A673 (cell line): ENCODE results near the gene ACO1. TPM values are rescaled to one million over a fixed set of nuclear protein-coding genes. Genes with fewer than 3 reads are reported as not detected.

Experiments
- BruUV-seq: library from RNA; stranded (reverse); fragments of 400-500 nt; replicated peaks from 2 replicates; lab custom pipeline; 2021; lab: Mats Ljungman, UMichigan
- CTCF ChIA-PET: fragments of 300-600 bp; sonication (Branson Sonifier 250); formaldehyde crosslinking; loops from one replicate; lab custom pipeline; 2022; ENCODE audit warnings: antibody characterized with exemption; lab: Charles Lee
- POLR2A ChIA-PET: fragments of 300-600 bp; sonication (Branson Sonifier 250); formaldehyde crosslinking; loops from one replicate; lab custom pipeline; 2022; ENCODE audit warnings: antibody characterized with exemption; ENCODE audit not compliant: low non-redundant PET; lab: Charles Lee
- DNase-seq: peaks from one replicate; pipeline ENCODE4 v3.0.0-alpha.2; 2015; ENCODE audit warnings: low spot score
- H3K27ac ChIP-seq: fragments of 200-600 bp; sonication (generic); 2 replicates; pipeline ENCODE4 v1.5.1; 2016; ENCODE audit warnings: mixed run types, low read depth, mild to moderate bottlenecking, mixed read lengths, antibody characterized with exemption, low read length; ENCODE audit not compliant: poor library complexity, severe bottlenecking
- H3K27me3 ChIP-seq: fragments of 200-600 bp; sonication (generic); replicated peaks from 2 replicates; pipeline ENCODE4 v1.6.1; 2017; ENCODE audit warnings: mixed run types, low read depth, mild to moderate bottlenecking, mixed read lengths, antibody characterized with exemption, low read length; ENCODE audit not compliant: insufficient read depth, poor library complexity
- H3K36me3 ChIP-seq: fragments of 200-600 bp; sonication (generic); 2 replicates; pipeline ENCODE4 v1.6.1; 2016; ENCODE audit warnings: mixed run types, mild to moderate bottlenecking, mixed read lengths, antibody characterized with exemption, low read length; ENCODE audit not compliant: insufficient read depth, poor library complexity, severe bottlenecking
- H3K4me1 ChIP-seq: fragments of 200-600 bp; sonication (generic); 2 replicates; pipeline ENCODE4 v1.6.1; 2017; ENCODE audit warnings: mixed run types, mild to moderate bottlenecking, mixed read lengths, antibody characterized with exemption, low read length; ENCODE audit not compliant: insufficient read depth, poor library complexity, severe bottlenecking
- H3K4me3 ChIP-seq: fragments of 200-600 bp; sonication (generic); 2 replicates; pipeline ENCODE4 v1.5.1; 2016; ENCODE audit warnings: low read depth, mixed run types, mild to moderate bottlenecking, mixed read lengths, low read length; ENCODE audit not compliant: poor library complexity, severe bottlenecking
- H3K9me3 ChIP-seq: fragments of 200-600 bp; sonication (generic); 2 replicates; pipeline ENCODE4 v1.6.1; 2016; ENCODE audit warnings: mixed run types, low read depth, mild to moderate bottlenecking, mixed read lengths, antibody characterized with exemption, low read length; ENCODE audit not compliant: poor library complexity, severe bottlenecking
- EZH2 ChIP-seq: fragments of 200-600 bp; sonication (generic); IDR thresholded peaks from 2 replicates; pipeline ENCODE4 v1.6.1; 2017; ENCODE audit warnings: borderline replicate concordance, low read depth, mild to moderate bottlenecking, mixed read lengths, antibody characterized with exemption, low read length; ENCODE audit not compliant: poor library complexity, severe bottlenecking
- intact Hi-C: fragments of 100-400 bp; cut with micrococcal nuclease; formaldehyde crosslinking; loops from one replicate; pipeline ENCODE4 v1.10.0; 2022; ENCODE audit not compliant: unreplicated experiment
- total RNA-seq: library from RNA; stranded (reverse); gene quantifications from 2 replicates; pipeline ENCODE4 v1.2.3, GENCODE V29; 2021
- TF ChIP-seq, protein P1 (sequence below): fragments of 300-800, 200-600 bp; sonication (generic); conservative IDR thresholded peaks from 2 replicates; pipeline ENCODE4 v1.5.1; 2017; ENCODE audit warnings: low read depth, mild to moderate bottlenecking, antibody characterized with exemption, low read length, moderate library complexity, mixed read lengths

The ACO1 gene
- total RNA-seq, 1 experiment from 2014 or later, result 40.0 TPM

DNA sequence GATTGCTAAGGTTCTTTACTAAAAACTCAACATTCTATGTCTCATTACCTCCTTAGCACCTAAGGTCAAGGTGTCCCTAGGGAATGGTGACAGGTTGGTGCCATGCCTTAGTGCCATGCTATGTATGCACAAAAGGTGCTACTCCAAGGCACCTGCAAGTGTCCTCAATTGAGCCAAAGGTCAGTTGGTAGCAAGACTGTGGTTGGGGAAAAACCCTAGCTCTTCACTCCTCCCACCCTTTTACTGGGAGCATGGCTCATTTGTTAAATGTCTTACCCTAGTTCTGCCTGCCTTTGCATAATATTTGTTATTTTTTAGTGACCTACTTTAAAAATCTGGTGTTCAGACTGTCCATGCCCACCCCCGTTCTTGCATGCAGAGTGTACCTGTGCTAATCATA lies 17.0 kb downstream of the ACO1 start:
- no peak for DNase-seq
- no TSS peak for BruUV-seq
- intact Hi-C loops, result no loop called here
- ChIA-PET POLR2A (no interaction called here), CTCF (no interaction called here)
- no peak for TF ChIP-seq EZH2
- TF ChIP-seq, protein P1, sequence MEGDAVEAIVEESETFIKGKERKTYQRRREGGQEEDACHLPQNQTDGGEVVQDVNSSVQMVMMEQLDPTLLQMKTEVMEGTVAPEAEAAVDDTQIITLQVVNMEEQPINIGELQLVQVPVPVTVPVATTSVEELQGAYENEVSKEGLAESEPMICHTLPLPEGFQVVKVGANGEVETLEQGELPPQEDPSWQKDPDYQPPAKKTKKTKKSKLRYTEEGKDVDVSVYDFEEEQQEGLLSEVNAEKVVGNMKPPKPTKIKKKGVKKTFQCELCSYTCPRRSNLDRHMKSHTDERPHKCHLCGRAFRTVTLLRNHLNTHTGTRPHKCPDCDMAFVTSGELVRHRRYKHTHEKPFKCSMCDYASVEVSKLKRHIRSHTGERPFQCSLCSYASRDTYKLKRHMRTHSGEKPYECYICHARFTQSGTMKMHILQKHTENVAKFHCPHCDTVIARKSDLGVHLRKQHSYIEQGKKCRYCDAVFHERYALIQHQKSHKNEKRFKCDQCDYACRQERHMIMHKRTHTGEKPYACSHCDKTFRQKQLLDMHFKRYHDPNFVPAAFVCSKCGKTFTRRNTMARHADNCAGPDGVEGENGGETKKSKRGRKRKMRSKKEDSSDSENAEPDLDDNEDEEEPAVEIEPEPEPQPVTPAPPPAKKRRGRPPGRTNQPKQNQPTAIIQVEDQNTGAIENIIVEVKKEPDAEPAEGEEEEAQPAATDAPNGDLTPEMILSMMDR, result no peak
- Histone ChIP-seq H3K4me1 (no peaks in the 10 kb centered on the region), H3K4me3 (no peak overlapping the region), H3K27me3 (no peaks in the 10 kb centered on the region), H3K36me3 (peaks cover 11% of the 10 kb centered on the region), H3K27ac (no peak overlapping the region), H3K9me3 (no peaks in the 10 kb centered on the region)

DNA sequence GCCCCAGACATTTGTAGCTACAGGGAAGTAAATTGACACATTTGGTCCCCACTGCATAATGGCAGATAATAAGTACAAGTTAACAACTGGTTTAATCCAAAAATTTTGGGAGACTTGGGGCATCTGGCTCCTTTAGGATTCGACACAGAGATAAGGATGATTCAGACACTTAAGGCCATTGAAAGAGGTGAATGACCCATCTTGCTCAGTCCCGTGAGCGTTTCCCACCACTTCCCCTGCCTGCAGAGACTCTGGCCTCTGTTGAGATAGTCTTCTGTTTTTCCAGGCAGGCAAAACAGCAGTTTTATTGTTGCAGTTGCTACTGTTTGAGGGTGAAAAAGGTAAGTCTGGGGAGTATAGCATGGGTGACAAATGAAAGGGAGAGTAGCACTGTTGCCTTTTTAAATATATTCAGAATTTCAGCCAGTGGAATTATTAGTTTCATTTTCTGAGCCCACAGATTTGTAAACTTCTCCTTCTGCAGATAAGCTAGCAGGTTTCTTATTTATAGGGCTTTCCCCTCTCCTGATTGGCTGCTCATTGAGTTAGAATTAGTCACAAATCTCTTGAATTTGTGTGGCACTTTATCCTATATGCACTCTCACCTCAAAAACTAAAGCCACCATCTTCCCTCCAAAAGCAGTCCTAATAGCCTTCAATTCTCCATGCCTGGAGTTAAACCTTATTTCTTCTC lies 19.3 kb downstream of the ACO1 start:
- H3K9me3 ChIP-seq, result no peaks in the 10 kb centered on the region
- TF ChIP-seq EZH2, result no peak
- TF ChIP-seq, protein P1, result no peak
- no peak overlapping the region for H3K4me3 ChIP-seq
- intact Hi-C loops, result no loop called here
- H3K27ac ChIP-seq, result no peak overlapping the region
- H3K36me3 ChIP-seq, result peaks cover 31% of the 10 kb centered on the region
- no peaks in the 10 kb centered on the region for H3K4me1 ChIP-seq
- ChIA-PET CTCF (no interaction called here), POLR2A (no interaction called here)
- DNase-seq, result no peak
- no TSS peak for BruUV-seq
- H3K27me3 ChIP-seq, result no peaks in the 10 kb centered on the region

DNA sequence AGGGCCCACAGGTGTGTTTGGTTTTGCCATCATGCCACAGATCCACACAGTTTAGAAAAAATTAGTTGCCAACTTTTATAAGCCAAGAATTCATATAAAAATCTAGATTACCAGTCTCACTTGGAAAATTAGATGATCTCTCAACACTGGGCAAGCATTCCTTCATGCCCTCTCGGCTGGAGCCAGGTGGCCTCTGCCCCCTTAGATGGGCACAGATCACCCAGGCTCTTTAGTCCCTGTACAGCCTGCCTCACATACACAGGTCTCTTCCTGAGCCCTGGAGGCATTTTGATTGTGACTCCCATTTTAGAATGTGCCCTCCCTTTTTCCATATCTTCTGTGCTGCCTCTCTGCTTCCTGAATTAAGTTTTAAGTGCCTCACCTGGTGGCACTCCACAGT lies 20.0 kb downstream of the ACO1 start:
- CTCF ChIA-PET, result no interaction called here
- no peak for TF ChIP-seq EZH2
- TF ChIP-seq, protein P1, result no peak
- H3K4me1 ChIP-seq, result no peaks in the 10 kb centered on the region
- no peak overlapping the region for H3K4me3 ChIP-seq
- intact Hi-C loops, result no loop called here
- peaks cover 31% of the 10 kb centered on the region for H3K36me3 ChIP-seq
- H3K27me3 ChIP-seq, result no peaks in the 10 kb centered on the region
- POLR2A ChIA-PET, result no interaction called here
- no peak for DNase-seq
- no peak overlapping the region for H3K27ac ChIP-seq
- no peaks in the 10 kb centered on the region for H3K9me3 ChIP-seq
- BruUV-seq, result no TSS peak
